WTC11 (cell line): ENCODE measurements around the gene GLUD2. TPM values are rescaled to one million over a fixed set of nuclear protein-coding genes. Genes with fewer than 3 reads are reported as not detected.

ENCODE experiments used
- ATAC-seq: fragments of 200-7000 bp; cut with Tn5 transposase; 2 replicates; pipeline ENCODE4 v1.10.0; 2021; ENCODE audit warnings: mild to moderate bottlenecking, moderate library complexity
- CTCF ChIA-PET: fragments of 300-600 bp; sonication (Branson Sonifier 250); formaldehyde crosslinking; loops from one replicate; lab custom pipeline; 2021; ENCODE audit warnings: antibody characterized with exemption; lab: Charles Lee
- POLR2A ChIA-PET: fragments of 350-600 bp; sonication (Branson Sonifier 250); formaldehyde crosslinking; loops from one replicate; lab custom pipeline; 2021; ENCODE audit warnings: antibody characterized with exemption; lab: Charles Lee
- DNase-seq: peaks from one replicate; pipeline ENCODE4 v3.0.0; 2021; ENCODE audit warnings: low spot score
- H3K27ac Mint-ChIP-seq: 2 replicates; pipeline ENCODE4 v1.8.0; 2021; ENCODE audit warnings: mixed read lengths
- H3K27me3 Mint-ChIP-seq: 2 replicates; pipeline ENCODE4 v1.8.0; 2021; ENCODE audit warnings: low read depth, mild to moderate bottlenecking, moderate library complexity, mixed read lengths
- H3K36me3 Mint-ChIP-seq: 2 replicates; pipeline ENCODE4 v1.8.0; 2021; ENCODE audit warnings: mixed read lengths
- H3K4me1 Mint-ChIP-seq: 2 replicates; pipeline ENCODE4 v1.8.0; 2022; ENCODE audit warnings: mixed read lengths
- H3K4me3 Mint-ChIP-seq: 2 replicates; pipeline ENCODE4 v1.8.0; 2021; ENCODE audit warnings: mild to moderate bottlenecking, moderate library complexity, mixed read lengths
- H3K9me3 Mint-ChIP-seq: 2 replicates; pipeline ENCODE4 v1.8.0; 2021; ENCODE audit warnings: mixed read lengths
- AFF4 ChIP-seq: sonication (generic); formaldehyde crosslinking; IDR thresholded peaks from 2 replicates; pipeline ENCODE4 v1.8.1; 2023; ENCODE audit warnings: mild to moderate bottlenecking, missing genetic modification reagents, borderline replicate concordance
- ARID4B ChIP-seq: sonication (generic); formaldehyde crosslinking; IDR thresholded peaks from 2 replicates; pipeline ENCODE4 v1.8.0; 2023; ENCODE audit warnings: missing genetic modification reagents, mild to moderate bottlenecking, borderline replicate concordance
- ATF1 ChIP-seq: sonication (generic); formaldehyde crosslinking; IDR thresholded peaks from 2 replicates; pipeline ENCODE4 v1.8.1; 2023; ENCODE audit warnings: mild to moderate bottlenecking, moderate library complexity, missing genetic modification reagents
- ELF4 ChIP-seq: sonication (generic); formaldehyde crosslinking; IDR thresholded peaks from 2 replicates; pipeline ENCODE4 v1.8.1; 2022; ENCODE audit warnings: low read depth, mild to moderate bottlenecking, moderate library complexity, missing genetic modification reagents
- EMX1 ChIP-seq: fragments of 250-450 bp; sonication (Bioruptor Pico); IDR thresholded peaks from 2 replicates; pipeline ENCODE4 v1.8.0; 2021; ENCODE audit warnings: mild to moderate bottlenecking
- MAX ChIP-seq: sonication (generic); formaldehyde crosslinking; IDR thresholded peaks from 2 replicates; pipeline ENCODE4 v1.8.0; 2022; ENCODE audit warnings: mild to moderate bottlenecking, missing genetic modification reagents
- RELA ChIP-seq: sonication (generic); formaldehyde crosslinking; IDR thresholded peaks from 2 replicates; pipeline ENCODE4 v1.8.1; 2022; ENCODE audit warnings: missing genetic modification reagents, mild to moderate bottlenecking, borderline replicate concordance
- TCF7 ChIP-seq: sonication (generic); formaldehyde crosslinking; IDR thresholded peaks from 2 replicates; pipeline ENCODE4 v1.8.0; 2022; ENCODE audit warnings: mild to moderate bottlenecking, low read depth, missing genetic modification reagents, moderate library complexity
- ZNF138 ChIP-seq: sonication (generic); formaldehyde crosslinking; conservative IDR thresholded peaks from 2 replicates; pipeline ENCODE4 v1.8.1; 2022; ENCODE audit warnings: mild to moderate bottlenecking, moderate library complexity, missing genetic modification reagents
- ZNF423 ChIP-seq: fragments of 250-450 bp; sonication (Bioruptor Pico); IDR thresholded peaks from 2 replicates; pipeline ENCODE4 v2.1.2; 2022; ENCODE audit warnings: mild to moderate bottlenecking, moderate library complexity
- ZNF671 ChIP-seq: fragments of 250-450 bp; sonication (Bioruptor Pico); IDR thresholded peaks from 2 replicates; pipeline ENCODE4 v1.8.0; 2021; ENCODE audit warnings: mild to moderate bottlenecking
- ZSCAN18 ChIP-seq: fragments of 250-450 bp; sonication (Bioruptor Pico); IDR thresholded peaks from 2 replicates; pipeline ENCODE4 v2.1.2; 2022; ENCODE audit warnings: mild to moderate bottlenecking, moderate library complexity
- total RNA-seq: library from RNA; stranded (reverse); gene quantifications from 3 replicates; pipeline ENCODE4 v1.2.3, GENCODE V29; 2021
- TF ChIP-seq, protein P1 (sequence below): sonication (generic); formaldehyde crosslinking; IDR thresholded peaks from 2 replicates; pipeline ENCODE4 v1.8.1; 2022; ENCODE audit warnings: mild to moderate bottlenecking, missing genetic modification reagents, moderate library complexity, borderline replicate concordance

Gene GLUD2
- total RNA-seq, 1 experiment from 2014 or later, result 0.57 TPM

DNA sequence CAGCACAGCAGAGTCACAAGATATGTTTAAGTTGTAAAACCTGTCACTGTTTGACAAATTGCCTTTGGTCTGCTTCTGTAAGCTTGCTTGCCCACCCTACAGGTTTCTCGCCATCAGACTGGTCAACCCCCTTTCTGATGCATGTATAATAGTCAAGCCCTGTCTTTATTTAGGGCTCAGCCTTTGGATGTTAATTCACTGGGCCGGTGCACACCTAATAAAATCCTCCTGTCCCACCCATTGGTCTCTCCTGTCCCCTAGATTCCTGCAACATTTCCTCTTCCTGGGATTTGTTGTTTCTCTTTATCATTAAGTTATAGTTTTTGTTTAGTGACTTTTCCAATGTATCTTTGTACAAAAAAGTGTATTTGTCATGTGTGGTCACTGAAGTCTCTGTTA, 38.2 kb downstream of the GLUD2 start (continued):
- TF ChIP-seq ARID4B (CRISPR knock-in tag), result no peak
- TF ChIP-seq AFF4 (CRISPR knock-in tag), result no peak
- no peak for TF ChIP-seq ZNF138 (CRISPR knock-in tag)
- TF ChIP-seq RELA (CRISPR knock-in tag), result no peak

GRCh38 chrX:121093011-121093410, 45.6 kb downstream of the GLUD2 start:
- Mint-ChIP-seq H3K9me3 (no peaks in the 10 kb centered on the region), H3K4me3 (no peak overlapping the region), H3K27me3 (no peaks in the 10 kb centered on the region), H3K27ac (no peak overlapping the region), H3K4me1 (no peaks in the 10 kb centered on the region; the same call in 1 of the 2 replicates), H3K36me3 (no peaks in the 10 kb centered on the region)
- POLR2A ChIA-PET, result no interaction called here
- no peak for DNase-seq
- TF ChIP-seq ELF4 (CRISPR knock-in tag) (no peak), MAX (no peak), ZSCAN18 (CRISPR knock-in tag) (no peak), EMX1 (no peak), ZNF671 (CRISPR knock-in tag) (no peak), ZNF423 (no peak), ATF1 (CRISPR knock-in tag) (no peak), TCF7 (CRISPR knock-in tag) (no peak)
- TF ChIP-seq, protein P1, sequence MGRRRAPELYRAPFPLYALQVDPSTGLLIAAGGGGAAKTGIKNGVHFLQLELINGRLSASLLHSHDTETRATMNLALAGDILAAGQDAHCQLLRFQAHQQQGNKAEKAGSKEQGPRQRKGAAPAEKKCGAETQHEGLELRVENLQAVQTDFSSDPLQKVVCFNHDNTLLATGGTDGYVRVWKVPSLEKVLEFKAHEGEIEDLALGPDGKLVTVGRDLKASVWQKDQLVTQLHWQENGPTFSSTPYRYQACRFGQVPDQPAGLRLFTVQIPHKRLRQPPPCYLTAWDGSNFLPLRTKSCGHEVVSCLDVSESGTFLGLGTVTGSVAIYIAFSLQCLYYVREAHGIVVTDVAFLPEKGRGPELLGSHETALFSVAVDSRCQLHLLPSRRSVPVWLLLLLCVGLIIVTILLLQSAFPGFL (CRISPR knock-in tag), result no peak
- CTCF ChIA-PET, result no interaction called here
- ATAC-seq, result no peak

Other genes starting within 250 kb of the GLUD2 start
- not detected in 3 replicates for gene CT47B1, start 171.7 kb upstream of the GLUD2 start, total RNA-seq
- gene CT47A11, start 110.5 kb upstream of the GLUD2 start, total RNA-seq, result not detected in 3 replicates
- gene CT47A10, start 105.6 kb upstream of the GLUD2 start, total RNA-seq, result not detected in 3 replicates
- not detected in 3 replicates for gene CT47A9, start 100.7 kb upstream of the GLUD2 start, total RNA-seq
- gene CT47A8, start 95.9 kb upstream of the GLUD2 start, total RNA-seq, result not detected in 3 replicates
- not detected in 3 replicates for gene CT47A7, start 91.0 kb upstream of the GLUD2 start, total RNA-seq
- not detected in 3 replicates for gene CT47A6, start 86.1 kb upstream of the GLUD2 start, total RNA-seq
- gene CT47A5, start 81.3 kb upstream of the GLUD2 start, total RNA-seq, result not detected in 3 replicates
- not detected in 3 replicates for gene CT47A4, start 76.4 kb upstream of the GLUD2 start, total RNA-seq
- gene CT47A3, start 71.5 kb upstream of the GLUD2 start, total RNA-seq, result not detected in 3 replicates
- not detected in 3 replicates for gene CT47A2, start 66.7 kb upstream of the GLUD2 start, total RNA-seq
- gene CT47A1, start 61.9 kb upstream of the GLUD2 start, total RNA-seq, result not detected in 3 replicates